GM21447 (cell line): ENCODE results near the gene A3GALT2.

Source experiments
- ATAC-seq: cut with Tn5 transposase; IDR thresholded peaks from one replicate; pipeline ENCODE4 v1.9.1; 2021; ENCODE audit not compliant: unreplicated experiment

A3GALT2 gene

GRCh38 chr1:33350611-33351280, 29.8 kb upstream of the A3GALT2 start:
- no peak for ATAC-seq

GRCh38 chr1:33349778-33350610, 29.1 kb upstream of the A3GALT2 start:
- peak; percentile 72 for ATAC-seq

- ATAC-seq = peak; percentile 27
Measured at GRCh38 chr1:33349081-33349759, 28.3 kb upstream of the A3GALT2 start.

GRCh38 chr1:33348676-33349080, 27.8 kb upstream of the A3GALT2 start:
- no peak for ATAC-seq

- no peak for ATAC-seq
Measured at GRCh38 chr1:33348194-33348593, 27.3 kb upstream of the A3GALT2 start.

- ATAC-seq = no peak
Measured at GRCh38 chr1:33347650-33347992, 26.7 kb upstream of the A3GALT2 start.

GRCh38 chr1:33346927-33347649, 26.2 kb upstream of the A3GALT2 start:
- no peak for ATAC-seq

- ATAC-seq = no peak
Measured at GRCh38 chr1:33346533-33346926, 25.6 kb upstream of the A3GALT2 start.

- no peak for ATAC-seq
Measured at GRCh38 chr1:33344896-33345560, 24.1 kb upstream of the A3GALT2 start.

- no peak for ATAC-seq
Measured at GRCh38 chr1:33343539-33343938, 22.6 kb upstream of the A3GALT2 start.

- ATAC-seq = no peak
Measured at GRCh38 chr1:33342041-33342723, 21.3 kb upstream of the A3GALT2 start.

- ATAC-seq = no peak
Measured at GRCh38 chr1:33341190-33341589, 20.3 kb upstream of the A3GALT2 start.

GRCh38 chr1:33339413-33339812, 18.5 kb upstream of the A3GALT2 start:
- no peak for ATAC-seq

- no peak for ATAC-seq
Measured at GRCh38 chr1:33338440-33339211, 17.7 kb upstream of the A3GALT2 start.

- ATAC-seq = no peak
Measured at GRCh38 chr1:33338048-33338439, 17.1 kb upstream of the A3GALT2 start.

GRCh38 chr1:33337441-33337840, 16.5 kb upstream of the A3GALT2 start:
- ATAC-seq = no peak

- ATAC-seq = no peak
Measured at GRCh38 chr1:33336580-33336979, 15.7 kb upstream of the A3GALT2 start.

- no peak for ATAC-seq
Measured at GRCh38 chr1:33335020-33335419, 14.1 kb upstream of the A3GALT2 start.

- ATAC-seq = no peak
Measured at GRCh38 chr1:33334081-33334552, 13.2 kb upstream of the A3GALT2 start.
